GM23338 (cell line): ENCODE results near the gene CRYL1. TPM values are rescaled to one million over a fixed set of nuclear protein-coding genes. Genes with fewer than 3 reads are reported as not detected.

Source experiments
- ATAC-seq: fragments of 200-7000 bp; cut with Tn5 transposase; 3 replicates; pipeline ENCODE4 v1.9.1; 2020
- DNase-seq: peaks from one replicate; pipeline ENCODE4 v3.0.0-alpha.2; 2015; ENCODE audit warnings: low spot score
- H2AFZ ChIP-seq: fragments of 200-600 bp; sonication (generic); 2 replicates; pipeline ENCODE4 v1.8.0; 2016; ENCODE audit warnings: antibody characterized with exemption, mild to moderate bottlenecking, moderate library complexity
- H3F3A ChIP-seq: fragments of 200-600 bp; sonication (generic); replicated peaks from 2 replicates; pipeline ENCODE4 v1.8.0; 2017; ENCODE audit warnings: antibody characterized with exemption, mixed run types, low read depth
- H3K27ac ChIP-seq: fragments of 200-600 bp; sonication (generic); 2 replicates; pipeline ENCODE4 v1.6.1; 2016; ENCODE audit warnings: low read depth
- H3K27me3 ChIP-seq: fragments of 200-600 bp; sonication (generic); 2 replicates; pipeline ENCODE4 v1.8.0; 2016; ENCODE audit warnings: mild to moderate bottlenecking, mixed run types, moderate library complexity; ENCODE audit not compliant: insufficient read depth
- H3K36me3 ChIP-seq: fragments of 200-600 bp; sonication (generic); 2 replicates; pipeline ENCODE4 v1.8.0; 2016; ENCODE audit warnings: mild to moderate bottlenecking; ENCODE audit not compliant: insufficient read depth
- H3K4me1 ChIP-seq: fragments of 200-600 bp; sonication (generic); 2 replicates; pipeline ENCODE4 v1.8.0; 2016; ENCODE audit warnings: mild to moderate bottlenecking, moderate library complexity; ENCODE audit not compliant: insufficient read depth
- H3K4me2 ChIP-seq: fragments of 200-600 bp; sonication (generic); 2 replicates; pipeline ENCODE4 v1.7.1; 2017; ENCODE audit warnings: mixed run types
- H3K4me3 ChIP-seq: fragments of 200-600 bp; sonication (generic); 2 replicates; pipeline ENCODE4 v1.6.1; 2016; ENCODE audit warnings: mixed run types
- H3K79me2 ChIP-seq: fragments of 200-600 bp; sonication (generic); replicated peaks from 2 replicates; pipeline ENCODE4 v1.8.0; 2017; ENCODE audit warnings: mild to moderate bottlenecking; ENCODE audit not compliant: insufficient read depth
- H3K9me2 ChIP-seq: fragments of 200-600 bp; sonication (generic); 2 replicates; pipeline ENCODE4 v1.8.0; 2017; ENCODE audit not compliant: insufficient read depth
- H4K20me1 ChIP-seq: fragments of 200-600 bp; sonication (generic); replicated peaks from 2 replicates; pipeline ENCODE4 v1.8.0; 2017; ENCODE audit warnings: mild to moderate bottlenecking; ENCODE audit not compliant: insufficient read depth
- H3K27ac Mint-ChIP-seq: 2 replicates; pipeline ENCODE4 v1.8.0; 2020; ENCODE audit warnings: inconsistent platforms, mild to moderate bottlenecking, moderate library complexity, mixed read lengths
- H3K27me3 Mint-ChIP-seq: 3 replicates; pipeline ENCODE4 v1.8.0; 2022; ENCODE audit warnings: low read depth, mild to moderate bottlenecking, moderate library complexity, mixed read lengths, inconsistent platforms; ENCODE audit not compliant: insufficient read depth, poor library complexity
- H3K36me3 Mint-ChIP-seq: 3 replicates; pipeline ENCODE4 v1.8.0; 2021; ENCODE audit warnings: low read depth, mild to moderate bottlenecking, inconsistent platforms, moderate library complexity, mixed read lengths
- H3K4me1 Mint-ChIP-seq: 3 replicates; pipeline ENCODE4 v1.8.0; 2020; ENCODE audit warnings: mild to moderate bottlenecking, inconsistent platforms, mixed read lengths
- H3K4me3 Mint-ChIP-seq: 3 replicates; pipeline ENCODE4 v1.8.0; 2021; ENCODE audit warnings: moderate library complexity, mild to moderate bottlenecking, inconsistent platforms, mixed read lengths
- H3K9me3 Mint-ChIP-seq: 3 replicates; pipeline ENCODE4 v1.8.0; 2020; ENCODE audit warnings: moderate library complexity, mild to moderate bottlenecking, inconsistent platforms, mixed read lengths
- CREB1 ChIP-seq: fragments of 250-450 bp; sonication (Bioruptor Pico); IDR thresholded peaks from 2 replicates; pipeline ENCODE4 v1.5.0; 2020; ENCODE audit warnings: low read depth, mild to moderate bottlenecking, moderate library complexity
- CTCF ChIP-seq, 2 experiments: fragments of 200-600 bp in 1 of 2; sonication (generic) in 1 of 2; conservative IDR thresholded peaks; 2 replicates each; pipeline versions ENCODE4 v1.5.1 to v1.6.1; 2016 to 2017; ENCODE audit warnings: antibody characterized with exemption in 2 of 2, low read depth in 2 of 2, mild to moderate bottlenecking in 2 of 2, moderate library complexity in 1 of 2
- EZH2phosphoT487 ChIP-seq: fragments of 200-600 bp; sonication (generic); IDR thresholded peaks from one replicate; pipeline ENCODE4 v1.8.1; 2018; ENCODE audit warnings: antibody characterized with exemption; ENCODE audit not compliant: unreplicated experiment
- JUNB ChIP-seq: IDR thresholded peaks from one replicate; pipeline ENCODE4 v1.6.1; 2016; ENCODE audit warnings: antibody characterized with exemption; ENCODE audit not compliant: unreplicated experiment
- POLR2AphosphoS5 ChIP-seq: IDR thresholded peaks from 2 replicates; pipeline ENCODE4 v1.6.1; 2016; ENCODE audit warnings: antibody characterized with exemption, low read depth
- REST ChIP-seq: IDR thresholded peaks from one replicate; pipeline ENCODE4 v1.6.1; 2018; ENCODE audit warnings: antibody characterized with exemption; ENCODE audit not compliant: unreplicated experiment
- STAT1 ChIP-seq: IDR thresholded peaks from one replicate; pipeline ENCODE4 v1.6.1; 2016; ENCODE audit warnings: antibody characterized with exemption; ENCODE audit not compliant: unreplicated experiment
- ZNF331 ChIP-seq: fragments of 250-450 bp; sonication (Bioruptor Pico); IDR thresholded peaks from 2 replicates; pipeline ENCODE4 v1.5.0; 2020; ENCODE audit warnings: low read depth, mild to moderate bottlenecking, moderate library complexity
- polyA plus RNA-seq: library from polyadenylated mRNA; unstranded; fragments of >200 nt; fragmentation: Nextera tagmentation; extraction: Ambion mirVana; gene quantifications from 2 replicates; pipeline ENCODE4 v1.2.1, GENCODE V29; 2016
- total RNA-seq: library from RNA; depleted of rRNA; stranded (reverse); fragments of >200 nt; shearing (Covaris generic); gene quantifications from 2 replicates; pipeline ENCODE4 v1.2.3, GENCODE V29; 2014
- TF ChIP-seq, protein P1 (sequence below): IDR thresholded peaks from 2 replicates; pipeline ENCODE4 v1.6.1; 2016; ENCODE audit warnings: antibody characterized with exemption

The CRYL1 gene
- total and polyA plus RNA-seq, 2 experiments from 2014 or later = 2.2 to 2.6 TPM

DNA sequence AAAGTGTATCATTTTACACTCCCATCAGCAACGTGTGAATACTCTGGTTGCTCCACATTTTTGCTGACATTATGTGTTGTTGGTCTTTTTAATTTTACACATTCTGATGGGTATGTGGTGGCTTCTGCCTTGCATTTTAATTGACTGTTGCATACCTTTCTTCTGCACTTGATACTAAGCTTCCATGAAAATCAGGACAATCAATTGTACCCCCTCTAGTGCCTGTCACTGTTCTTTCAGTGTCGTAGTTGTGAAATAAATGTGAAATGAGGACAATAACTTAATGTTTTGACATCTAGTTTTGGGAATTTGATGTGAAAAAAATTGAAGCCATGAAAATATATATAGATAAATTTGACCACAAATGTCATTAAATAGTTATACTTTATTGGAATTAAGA, 48.0 kb upstream of the CRYL1 start:
- Mint-ChIP-seq H3K27me3 (no peaks in the 10 kb centered on the region), H3K4me3 (no peak overlapping the region), H3K4me1 (no peaks in the 10 kb centered on the region), H3K36me3 (peaks cover 8% of the 10 kb centered on the region), H3K27ac (no peak overlapping the region), H3K9me3 (no peaks in the 10 kb centered on the region)
- H3K4me1 ChIP-seq = no peaks in the 10 kb centered on the region
- H4K20me1 ChIP-seq = no peaks in the 10 kb centered on the region; the same call in 1 of the 2 replicates
- H2AFZ ChIP-seq = no peak overlapping the region
- TF ChIP-seq REST (no peak), EZH2phosphoT487 (no peak), POLR2AphosphoS5 (no peak)
- H3K4me3 ChIP-seq = no peak overlapping the region
- no peaks in the 10 kb centered on the region for H3K9me2 ChIP-seq
- no peaks in the 10 kb centered on the region for H3K36me3 ChIP-seq
- ATAC-seq (no peak), DNase-seq (no peak)
- H3K4me2 ChIP-seq = no peak overlapping the region
- no peaks in the 10 kb centered on the region for H3K27me3 ChIP-seq
- 0 out of 2 replicates have a peak, but pooled peaks cover 3% of the 10 kb centered on the region for H3F3A ChIP-seq
- H3K79me2 ChIP-seq = 0 out of 2 replicates have a peak, but pooled peaks cover 3% of the 10 kb centered on the region
- no peak overlapping the region for H3K27ac ChIP-seq

DNA sequence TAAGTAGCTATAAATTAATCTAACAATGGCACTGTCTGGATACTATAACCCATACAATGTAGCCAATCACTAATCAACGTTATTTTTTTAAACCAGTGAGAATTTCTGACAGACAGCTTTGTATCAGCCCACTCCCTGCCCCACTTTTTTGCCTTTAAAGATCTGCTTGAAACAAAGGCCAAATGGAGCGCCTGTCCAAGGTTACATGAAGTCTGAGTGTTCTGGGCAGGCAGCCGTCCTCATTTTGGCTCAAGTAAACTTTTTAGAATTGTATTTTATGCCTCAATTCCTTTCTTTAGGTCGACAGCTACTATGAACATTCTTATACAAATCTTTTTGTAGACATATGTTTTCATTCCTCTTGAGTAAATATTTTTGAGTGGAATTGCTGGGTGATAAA, 47.5 kb upstream of the CRYL1 start:
- Mint-ChIP-seq H3K27me3 (no peaks in the 10 kb centered on the region), H3K4me3 (no peak overlapping the region), H3K9me3 (no peaks in the 10 kb centered on the region), H3K4me1 (no peaks in the 10 kb centered on the region; the same call in 2 of the 3 replicates), H3K36me3 (peaks cover 6% of the 10 kb centered on the region; the same call in 2 of the 3 replicates), H3K27ac (no peak overlapping the region)
- Histone ChIP-seq H3K36me3 (no peaks in the 10 kb centered on the region), H3K4me1 (no peaks in the 10 kb centered on the region), H3K79me2 (0 out of 2 replicates have a peak, but pooled peaks cover 3% of the 10 kb centered on the region), H3K27ac (no peak overlapping the region), H3K9me2 (no peaks in the 10 kb centered on the region), H4K20me1 (no peaks in the 10 kb centered on the region; the same call in 1 of the 2 replicates), H3K4me2 (no peak overlapping the region), H2AFZ (no peak overlapping the region), H3K27me3 (no peaks in the 10 kb centered on the region), H3K4me3 (no peak overlapping the region), H3F3A (0 out of 2 replicates have a peak, but pooled peaks cover 3% of the 10 kb centered on the region)
- no peak for TF ChIP-seq CREB1
- no peak for TF ChIP-seq POLR2AphosphoS5
- no peak for TF ChIP-seq ZNF331 (CRISPR knock-in tag)
- TF ChIP-seq EZH2phosphoT487 = no peak
- TF ChIP-seq STAT1 = no peak
- no peak for TF ChIP-seq REST
- no peak for TF ChIP-seq JUNB
- TF ChIP-seq, protein P1, sequence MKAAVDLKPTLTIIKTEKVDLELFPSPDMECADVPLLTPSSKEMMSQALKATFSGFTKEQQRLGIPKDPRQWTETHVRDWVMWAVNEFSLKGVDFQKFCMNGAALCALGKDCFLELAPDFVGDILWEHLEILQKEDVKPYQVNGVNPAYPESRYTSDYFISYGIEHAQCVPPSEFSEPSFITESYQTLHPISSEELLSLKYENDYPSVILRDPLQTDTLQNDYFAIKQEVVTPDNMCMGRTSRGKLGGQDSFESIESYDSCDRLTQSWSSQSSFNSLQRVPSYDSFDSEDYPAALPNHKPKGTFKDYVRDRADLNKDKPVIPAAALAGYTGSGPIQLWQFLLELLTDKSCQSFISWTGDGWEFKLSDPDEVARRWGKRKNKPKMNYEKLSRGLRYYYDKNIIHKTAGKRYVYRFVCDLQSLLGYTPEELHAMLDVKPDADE = no peak
- no peak for TF ChIP-seq CTCF (conservative IDR thresholded peaks at IDR 0.05; ENCODE audit: low read depth in 2 of 2)
- ATAC-seq = no peak
- no peak for DNase-seq
